MCF 10A (cell line): ENCODE results near the gene ATL1. TPM values are rescaled to one million over a fixed set of nuclear protein-coding genes. Genes with fewer than 3 reads are reported as not detected.

Source experiments
- BruUV-seq: library from RNA; stranded (reverse); fragments of 400-500 nt; replicated peaks from 2 replicates; lab custom pipeline; 2021; lab: Mats Ljungman, UMichigan
- CTCF ChIA-PET: fragments of 300-600 bp; sonication (Branson Sonifier 250); formaldehyde crosslinking; extraction: SDS; loops from one replicate; lab custom pipeline; 2021; ENCODE audit warnings: antibody characterized with exemption, inconsistent platforms; lab: Yijun Ruan, JAX
- POLR2A ChIA-PET: fragments of 300-600, 350-650 bp; sonication (Branson Sonifier 250); formaldehyde crosslinking; extraction: SDS; loops from one replicate; lab custom pipeline; 2020; ENCODE audit warnings: antibody characterized with exemption, inconsistent platforms; lab: Yijun Ruan, JAX
- DNase-seq: peaks from one replicate; pipeline ENCODE4 v3.0.0-alpha.2; 2018; ENCODE audit not compliant: unreplicated experiment
- H3K27ac Mint-ChIP-seq: one replicate; pipeline ENCODE4 v1.8.0; 2022; ENCODE audit warnings: mild to moderate bottlenecking, low read depth, mixed read lengths; ENCODE audit not compliant: unreplicated experiment
- H3K27me3 Mint-ChIP-seq: one replicate; pipeline ENCODE4 v1.8.0; 2022; ENCODE audit warnings: mixed read lengths; ENCODE audit not compliant: insufficient read depth, unreplicated experiment
- H3K36me3 Mint-ChIP-seq: one replicate; pipeline ENCODE4 v1.8.0; 2022; ENCODE audit warnings: mild to moderate bottlenecking, moderate library complexity, mixed read lengths; ENCODE audit not compliant: insufficient read depth, unreplicated experiment
- H3K4me1 Mint-ChIP-seq: one replicate; pipeline ENCODE4 v1.8.0; 2022; ENCODE audit warnings: mixed read lengths; ENCODE audit not compliant: insufficient read depth, unreplicated experiment
- H3K4me3 Mint-ChIP-seq: one replicate; pipeline ENCODE4 v1.8.0; 2022; ENCODE audit warnings: mild to moderate bottlenecking, moderate library complexity, mixed read lengths; ENCODE audit not compliant: unreplicated experiment
- H3K9me3 Mint-ChIP-seq: one replicate; pipeline ENCODE4 v1.8.0; 2022; ENCODE audit warnings: mixed read lengths; ENCODE audit not compliant: unreplicated experiment
- CTCF ChIP-seq: fragments of 200-600 bp; IDR thresholded peaks from one replicate; pipeline ENCODE4 v1.8.0; 2022; ENCODE audit warnings: antibody characterized with exemption, mild to moderate bottlenecking; ENCODE audit not compliant: unreplicated experiment
- intact Hi-C: fragments of 100-400 bp; cut with micrococcal nuclease; formaldehyde crosslinking; loops from 2 replicates; pipeline ENCODE4 v1.14.1; 2022
- total RNA-seq: library from RNA; stranded (reverse); gene quantifications from 2 replicates; pipeline ENCODE4 v1.2.3, GENCODE V29; 2022

ATL1 gene
- total RNA-seq, 1 experiment from 2014 or later = 3.3 TPM

- no peak for DNase-seq
- Mint-ChIP-seq H3K27ac (no peak overlapping the region), H3K36me3 (no peaks in the 10 kb centered on the region), H3K4me3 (no peak overlapping the region), H3K27me3 (no peaks in the 10 kb centered on the region), H3K4me1 (peaks cover 8% of the 10 kb centered on the region), H3K9me3 (no peaks in the 10 kb centered on the region)
- BruUV-seq = no TSS peak
- POLR2A ChIA-PET = interaction anchor here (1.6 kb wide), 1 partner anchor 15 kb away, joined by 3 read pairs; no protein-coding TSS in a partner anchor
- CTCF ChIA-PET = interaction anchor here (0.5 to 0.7 kb wide), 4 partner anchors 16 to 142 kb away, joined by 3 read pairs; no protein-coding TSS in a partner anchor
- TF ChIP-seq CTCF = no peak
- intact Hi-C loops = no loop called here
These were observed 34.8 kb downstream of the ATL1 start for GRCh38 chr14:50594577-50595316.

- CTCF ChIA-PET = interaction anchor here (0.7 to 2.9 kb wide), 6 partner anchors 21 to 234 kb away, joined by 3 to 11 read pairs (median 4); no protein-coding TSS in a partner anchor
- Mint-ChIP-seq H3K36me3 (no peaks in the 10 kb centered on the region), H3K9me3 (no peaks in the 10 kb centered on the region), H3K27me3 (no peaks in the 10 kb centered on the region), H3K27ac (peak overlapping the region; percentile 98), H3K4me3 (no peak overlapping the region), H3K4me1 (peaks cover 42% of the 10 kb centered on the region)
- POLR2A ChIA-PET = interaction anchor here (0.8 to 1.4 kb wide), 3 partner anchors 38 to 199 kb away, joined by 3 to 6 read pairs (median 5); partner anchors contain the start of genes ATL1 and SAV1
- BruUV-seq = no TSS peak
- DNase-seq = no peak
- TF ChIP-seq CTCF = no peak
- intact Hi-C loops = no loop called here
These were observed 38.8 kb downstream of the ATL1 start for GRCh38 chr14:50598765-50599164.

- intact Hi-C loops = loop anchor here (1.0 to 2.0 kb wide), 3 partner anchors 57 to 173 kb away; no protein-coding TSS in a partner anchor
- no TSS peak for BruUV-seq
- Mint-ChIP-seq H3K4me1 (peaks cover 43% of the 10 kb centered on the region), H3K27ac (peak overlapping the region; percentile 98), H3K4me3 (peak overlapping the region; percentile 59), H3K9me3 (no peaks in the 10 kb centered on the region), H3K36me3 (no peaks in the 10 kb centered on the region), H3K27me3 (no peaks in the 10 kb centered on the region)
- ChIA-PET CTCF (interaction anchor here (0.5 to 2.8 kb wide), 29 partner anchors 17 to 496 kb away, joined by 3 to 37 read pairs (median 4); partner anchors contain the start of gene SAV1), POLR2A (interaction anchor here (0.5 to 2.8 kb wide), 31 partner anchors 8 to 536 kb away, joined by 3 to 57 read pairs (median 3); partner anchors contain the start of genes ATL1, DMAC2L, L2HGDH and MAP4K5)
- TF ChIP-seq CTCF = peak; percentile 37
- DNase-seq = peak; percentile 72
These were observed 39.9 kb downstream of the ATL1 start for GRCh38 chr14:50599700-50600444.
